ENCODE results near the gene OSTM1.
"Not testable (repeated sequence)": the region's sequence is repeated elsewhere in the genome, so short reads cannot be mapped to it uniquely, and the experiment has no call there.

Gene OSTM1

DNA sequence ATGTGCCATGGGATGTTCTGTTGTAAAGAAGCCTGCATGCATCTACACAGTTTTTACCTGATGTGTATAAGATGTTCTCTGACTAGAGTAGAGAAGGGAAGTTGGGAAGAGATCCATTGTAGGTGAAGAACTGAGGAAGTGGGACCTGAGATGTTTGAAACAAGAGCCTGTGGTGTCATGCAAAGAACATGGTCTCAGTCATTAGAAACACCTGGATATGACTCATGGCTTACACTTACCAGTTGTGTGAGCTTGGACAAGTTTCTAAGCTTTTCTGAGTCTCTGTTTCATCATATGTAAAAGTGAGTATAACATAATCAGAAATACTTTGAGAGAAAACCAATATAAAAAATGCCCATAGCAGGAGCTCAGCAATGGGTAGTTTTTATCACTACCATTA lies 64.6 kb downstream of the OSTM1 start:
- Histone ChIP-seq H3K4me2 (ENCODE audit: low read length) (no peak overlapping the region), H3K27me3 (ENCODE audit: control insufficient read depth, insufficient read depth, low read length) (no peaks in the 10 kb centered on the region), H3K9me3 (replicated peaks; ENCODE audit: low read length) (no peaks in the 10 kb centered on the region), H3K4me3 (ENCODE audit: low read length) (no peak overlapping the region), H3K9ac (ENCODE audit: low read depth, low read length) (no peak overlapping the region), H3K36me3 (ENCODE audit: insufficient read depth, low read length) (no peaks in the 10 kb centered on the region), H3K4me1 (ENCODE audit: control insufficient read depth, insufficient read depth, low read length) (no peaks in the 10 kb centered on the region)

DNA sequence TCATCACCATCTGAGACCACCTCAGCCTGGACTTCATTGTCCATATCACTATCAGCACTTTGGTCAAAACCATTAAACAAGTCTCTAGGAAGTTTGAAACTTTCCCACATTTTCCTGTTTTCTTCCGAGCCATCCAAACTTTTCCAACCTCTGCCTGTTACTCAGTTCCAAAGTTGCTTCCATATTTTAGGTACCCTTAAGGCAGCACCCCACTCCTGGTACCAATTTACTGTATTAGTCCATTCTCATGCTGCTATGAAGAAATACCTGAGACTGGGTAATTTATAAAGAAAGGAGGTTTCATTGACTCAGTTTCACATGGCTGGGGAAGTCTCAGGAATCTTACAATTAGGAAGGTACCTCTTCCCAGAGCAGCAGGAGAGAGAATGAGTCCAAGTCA lies 65.3 kb downstream of the OSTM1 start:
- H3K4me3 ChIP-seq (ENCODE audit: low read length); H3K9ac ChIP-seq (ENCODE audit: low read depth, low read length); H3K9me3 ChIP-seq (replicated peaks; ENCODE audit: low read length); H3K4me1 ChIP-seq (ENCODE audit: control insufficient read depth, insufficient read depth, low read length); H3K4me2 ChIP-seq (ENCODE audit: low read length); H3K36me3 ChIP-seq (ENCODE audit: insufficient read depth, low read length); H3K27me3 ChIP-seq (ENCODE audit: control insufficient read depth, insufficient read depth, low read length): not testable (repeated sequence)

DNA sequence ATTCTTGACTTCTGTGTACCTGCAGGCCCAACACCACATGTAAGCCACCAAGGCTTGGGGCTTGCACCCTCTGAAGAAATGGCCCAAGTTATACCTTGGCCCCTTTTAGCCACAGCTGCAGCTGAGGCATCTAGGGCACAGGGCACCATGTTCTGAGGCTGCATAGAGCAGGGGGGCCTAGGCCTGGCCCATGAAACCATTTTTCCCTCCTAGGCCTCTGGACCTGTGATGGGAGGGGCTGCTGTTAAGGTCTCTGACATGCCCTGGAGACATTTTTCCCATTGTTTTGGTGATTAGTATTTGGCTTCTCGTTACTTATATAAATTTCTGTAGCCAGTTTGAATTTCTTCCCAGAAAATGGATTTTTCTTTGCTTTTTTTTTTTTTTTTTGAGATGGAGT lies 66.2 kb downstream of the OSTM1 start:
- Histone ChIP-seq H3K4me2 (ENCODE audit: low read length) (no peak overlapping the region), H3K9me3 (replicated peaks; ENCODE audit: low read length) (no peaks in the 10 kb centered on the region), H3K4me1 (ENCODE audit: control insufficient read depth, insufficient read depth, low read length) (no peaks in the 10 kb centered on the region), H3K27me3 (ENCODE audit: control insufficient read depth, insufficient read depth, low read length) (no peaks in the 10 kb centered on the region), H3K4me3 (ENCODE audit: low read length) (no peak overlapping the region), H3K9ac (ENCODE audit: low read depth, low read length) (no peak overlapping the region), H3K36me3 (ENCODE audit: insufficient read depth, low read length) (no peaks in the 10 kb centered on the region)

DNA sequence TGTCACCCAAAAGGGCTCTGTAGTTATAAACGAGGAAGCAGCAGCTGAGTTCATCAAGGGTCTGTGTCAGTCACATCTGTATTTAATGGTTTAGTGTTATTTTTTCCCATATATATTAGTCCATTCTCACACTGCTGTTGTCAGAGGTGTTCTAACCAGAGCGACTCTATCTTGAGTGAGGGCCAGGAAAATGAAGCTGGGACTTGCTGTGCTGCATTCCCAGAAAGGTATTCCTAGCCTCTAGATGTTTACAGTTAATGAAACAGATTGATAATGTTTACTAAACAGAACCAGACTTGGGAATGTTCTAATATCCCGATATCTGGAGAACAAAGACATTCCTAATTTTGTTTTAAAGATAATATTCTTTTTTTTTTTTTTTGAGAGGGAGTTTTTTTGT lies 68.6 kb downstream of the OSTM1 start:
- Histone ChIP-seq H3K4me1 (ENCODE audit: control insufficient read depth, insufficient read depth, low read length) (peaks cover 13% of the 10 kb centered on the region), H3K27me3 (ENCODE audit: control insufficient read depth, insufficient read depth, low read length) (peaks cover 3% of the 10 kb centered on the region), H3K4me2 (ENCODE audit: low read length) (no peak overlapping the region), H3K9ac (ENCODE audit: low read depth, low read length) (no peak overlapping the region), H3K4me3 (ENCODE audit: low read length) (no peak overlapping the region), H3K36me3 (ENCODE audit: insufficient read depth, low read length) (no peaks in the 10 kb centered on the region), H3K9me3 (replicated peaks; ENCODE audit: low read length) (no peaks in the 10 kb centered on the region)

DNA sequence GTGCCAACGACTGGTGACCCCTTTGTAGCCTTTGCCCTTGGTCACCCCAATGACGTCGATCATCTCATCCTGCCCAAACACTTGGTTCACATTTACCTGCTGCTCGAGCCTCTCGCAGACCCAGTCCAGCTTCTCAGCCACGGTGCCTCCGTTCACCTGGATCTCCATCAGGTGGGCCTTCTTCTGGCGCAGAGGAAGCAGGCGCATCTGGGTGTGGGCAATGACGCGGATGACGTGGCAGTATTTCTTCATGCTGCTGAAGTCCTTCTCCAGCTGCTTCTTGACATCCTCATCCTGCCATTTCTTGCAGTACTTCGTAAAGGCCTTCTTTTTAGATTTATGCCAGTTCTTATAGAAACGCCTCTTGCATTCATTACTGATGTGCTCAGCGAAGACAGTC lies 69.7 kb downstream of the OSTM1 start:
- Histone ChIP-seq H3K4me3 (ENCODE audit: low read length) (no peak overlapping the region), H3K4me1 (ENCODE audit: control insufficient read depth, insufficient read depth, low read length) (peaks cover 13% of the 10 kb centered on the region), H3K9me3 (replicated peaks; ENCODE audit: low read length) (no peaks in the 10 kb centered on the region), H3K27me3 (ENCODE audit: control insufficient read depth, insufficient read depth, low read length) (peaks cover 3% of the 10 kb centered on the region), H3K4me2 (ENCODE audit: low read length) (no peak overlapping the region), H3K9ac (ENCODE audit: low read depth, low read length) (no peak overlapping the region), H3K36me3 (ENCODE audit: insufficient read depth, low read length) (no peaks in the 10 kb centered on the region)

DNA sequence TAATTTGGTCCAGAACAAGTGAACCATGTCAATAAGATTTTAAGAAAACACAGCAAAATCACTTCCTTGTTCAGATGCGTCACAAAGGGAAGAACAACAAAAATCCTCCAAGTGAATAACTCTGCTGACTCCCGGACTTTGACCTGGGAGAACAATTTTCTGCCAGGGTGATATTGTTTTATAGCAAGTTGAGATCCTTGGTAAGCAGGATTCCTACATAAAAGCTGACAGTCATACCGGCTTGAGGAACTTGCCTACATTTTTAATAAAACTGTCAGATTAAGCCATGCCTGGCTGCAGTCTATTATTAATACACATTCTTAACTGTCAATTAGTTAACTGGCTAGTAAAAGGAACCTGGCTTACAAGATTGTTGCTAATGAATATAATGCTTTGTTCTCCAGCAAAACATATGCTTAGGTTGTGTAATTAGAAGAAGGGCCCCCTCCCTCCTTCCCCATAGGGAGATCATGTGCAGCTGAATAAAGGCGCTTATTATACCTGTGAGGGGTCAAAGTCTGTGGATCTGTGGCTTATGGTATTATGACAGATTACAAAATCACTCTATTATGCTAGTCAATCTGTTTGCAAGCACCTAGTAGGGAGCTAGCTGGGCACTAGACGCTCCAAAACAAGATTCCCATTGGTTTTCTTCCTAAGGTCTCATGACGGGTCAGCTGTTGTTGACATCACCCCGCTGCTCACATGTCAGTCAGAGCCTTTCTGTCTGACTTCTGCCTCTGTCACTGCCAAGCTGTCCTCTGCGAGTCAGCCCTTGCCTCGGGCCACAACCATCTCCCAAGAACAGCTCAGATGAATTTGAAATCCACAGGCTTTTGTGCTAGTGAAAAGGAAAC lies 71.9 kb downstream of the OSTM1 start:
- Histone ChIP-seq H3K4me3 (ENCODE audit: low read length) (peak overlapping the region; percentile 31), H3K4me2 (ENCODE audit: low read length) (peak overlapping the region; percentile 25), H3K27me3 (ENCODE audit: control insufficient read depth, insufficient read depth, low read length) (peaks cover 3% of the 10 kb centered on the region), H3K9ac (ENCODE audit: low read depth, low read length) (no peak overlapping the region), H3K4me1 (ENCODE audit: control insufficient read depth, insufficient read depth, low read length) (peaks cover 13% of the 10 kb centered on the region), H3K36me3 (ENCODE audit: insufficient read depth, low read length) (no peaks in the 10 kb centered on the region), H3K9me3 (replicated peaks; ENCODE audit: low read length) (no peaks in the 10 kb centered on the region)

DNA sequence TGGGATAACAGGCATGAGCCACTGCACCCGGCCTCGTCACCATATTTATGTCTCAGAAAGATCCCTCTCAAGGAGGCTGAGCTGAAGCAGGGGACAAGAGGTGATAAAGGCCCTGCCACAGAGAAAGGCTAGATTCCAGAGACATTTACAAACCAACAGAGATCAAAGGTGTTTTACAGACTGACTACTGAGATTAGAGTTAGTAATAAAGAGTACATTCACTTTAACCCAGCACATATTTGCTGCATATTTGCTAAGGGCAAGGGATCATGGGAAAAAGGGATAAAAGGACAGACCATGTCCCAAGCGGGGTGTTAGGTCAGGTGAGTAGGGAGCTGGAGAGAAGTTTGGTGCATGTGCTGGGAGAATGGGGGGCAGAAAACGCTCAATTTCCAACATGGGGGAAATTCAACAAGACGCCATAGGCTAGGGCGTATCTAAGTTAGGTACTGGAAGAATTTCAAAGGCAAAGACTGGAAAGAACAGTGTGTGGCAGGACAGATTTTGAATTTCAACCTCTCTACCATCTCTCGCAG lies 72.8 kb downstream of the OSTM1 start:
- Histone ChIP-seq H3K36me3 (ENCODE audit: insufficient read depth, low read length) (no peaks in the 10 kb centered on the region), H3K27me3 (ENCODE audit: control insufficient read depth, insufficient read depth, low read length) (peaks cover 3% of the 10 kb centered on the region), H3K9ac (ENCODE audit: low read depth, low read length) (no peak overlapping the region), H3K4me3 (ENCODE audit: low read length) (no peak overlapping the region), H3K9me3 (replicated peaks; ENCODE audit: low read length) (no peaks in the 10 kb centered on the region), H3K4me2 (ENCODE audit: low read length) (no peak overlapping the region), H3K4me1 (ENCODE audit: control insufficient read depth, insufficient read depth, low read length) (peaks cover 13% of the 10 kb centered on the region)

DNA sequence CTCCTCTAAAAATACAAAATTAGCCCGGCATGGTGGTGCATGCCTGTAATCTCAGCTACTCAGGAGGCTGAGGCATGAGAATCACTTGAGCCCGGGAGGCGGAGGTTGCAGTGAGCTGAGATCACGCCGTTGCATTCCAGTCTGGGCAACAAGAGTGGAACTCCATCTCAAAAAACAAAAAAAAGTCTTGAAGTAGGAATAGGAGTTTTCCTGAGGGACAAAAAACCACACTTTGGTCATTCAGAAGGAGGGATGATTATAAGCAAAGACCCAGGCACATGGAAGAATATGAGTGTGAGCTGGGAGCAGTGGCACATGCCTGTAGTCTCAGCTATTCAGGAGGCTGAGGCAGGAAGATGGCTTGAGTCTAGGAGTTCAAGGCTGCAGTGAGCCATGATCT lies 74.3 kb downstream of the OSTM1 start:
- not testable (repeated sequence) for H3K4me3 ChIP-seq (ENCODE audit: low read length); H3K4me2 ChIP-seq (ENCODE audit: low read length); H3K9me3 ChIP-seq (replicated peaks; ENCODE audit: low read length); H3K9ac ChIP-seq (ENCODE audit: low read depth, low read length); H3K27me3 ChIP-seq (ENCODE audit: control insufficient read depth, insufficient read depth, low read length); H3K36me3 ChIP-seq (ENCODE audit: insufficient read depth, low read length)
- H3K4me1 ChIP-seq (ENCODE audit: control insufficient read depth, insufficient read depth, low read length) = peaks cover 13% of the 10 kb centered on the region

DNA sequence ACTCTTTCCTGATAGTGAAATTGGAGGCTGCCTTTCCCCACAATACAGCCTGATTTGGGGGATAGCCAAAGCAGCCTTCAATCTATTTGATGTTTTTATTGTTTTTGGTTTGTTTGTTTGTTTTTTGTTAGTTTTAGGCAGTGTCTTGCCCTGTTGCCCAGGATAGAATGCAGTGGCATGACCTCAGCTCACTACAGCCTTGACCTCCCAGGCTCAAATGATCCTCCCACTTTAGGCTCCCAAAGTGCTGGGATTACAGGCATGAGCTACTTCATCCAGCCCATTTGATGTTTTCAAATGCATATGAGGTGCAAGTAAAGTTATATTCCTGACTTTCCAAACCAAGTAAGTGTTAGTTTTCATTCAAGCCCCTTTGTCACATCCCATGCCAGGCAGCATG lies 75.2 kb downstream of the OSTM1 start:
- Histone ChIP-seq H3K36me3 (ENCODE audit: insufficient read depth, low read length) (no peaks in the 10 kb centered on the region), H3K27me3 (ENCODE audit: control insufficient read depth, insufficient read depth, low read length) (peaks cover 3% of the 10 kb centered on the region)

DNA sequence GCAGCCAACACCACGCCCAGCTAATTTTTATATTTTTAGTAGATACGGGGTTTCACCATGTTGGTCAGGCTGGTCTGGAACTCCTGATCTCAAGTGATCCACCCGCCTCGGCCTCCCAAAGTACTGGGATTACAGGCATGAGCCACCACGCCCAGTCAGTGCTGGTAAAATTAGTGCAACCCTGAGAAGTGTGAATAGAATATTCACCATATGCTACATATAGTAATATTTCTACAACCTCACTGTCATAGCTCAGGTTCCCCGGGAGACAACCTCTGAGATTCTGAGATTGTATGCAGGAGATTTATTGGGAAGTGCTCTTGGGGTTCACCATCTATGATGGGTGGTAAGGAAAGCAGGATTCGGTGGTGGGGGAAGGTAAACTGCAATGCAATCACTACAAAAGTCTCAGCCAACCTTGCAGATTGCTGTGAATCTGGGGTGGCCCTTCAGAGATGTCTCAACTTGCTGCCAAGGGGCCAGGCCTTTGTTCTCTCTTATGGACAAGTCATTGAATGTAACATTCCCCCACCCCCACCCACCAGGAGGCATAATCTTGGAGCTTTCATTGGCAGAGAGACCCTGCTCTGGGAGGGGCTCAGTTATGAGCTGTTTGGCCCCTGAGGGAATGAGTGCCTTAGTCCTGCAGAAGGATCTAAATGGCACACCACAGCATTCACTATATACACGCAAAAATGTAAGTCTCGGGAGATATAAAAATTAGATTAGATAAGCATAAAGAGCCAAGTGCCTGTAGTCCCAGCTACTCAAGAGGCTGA lies 82.6 kb downstream of the OSTM1 start:
- H3K4me1 ChIP-seq (ENCODE audit: control insufficient read depth, insufficient read depth, low read length) = no peaks in the 10 kb centered on the region
- H3K4me3 ChIP-seq (ENCODE audit: low read length) = no peak overlapping the region
- H3K9me3 ChIP-seq (replicated peaks; ENCODE audit: low read length) = no peaks in the 10 kb centered on the region
- H3K36me3 ChIP-seq (ENCODE audit: insufficient read depth, low read length) = no peaks in the 10 kb centered on the region
- no peak overlapping the region for H3K9ac ChIP-seq (ENCODE audit: low read depth, low read length)
- peaks cover 13% of the 10 kb centered on the region for H3K27me3 ChIP-seq (ENCODE audit: control insufficient read depth, insufficient read depth, low read length)
- H3K4me2 ChIP-seq (ENCODE audit: low read length) = no peak overlapping the region

More for the DNA sequence above, 75.2 kb downstream of the OSTM1 start:
- Histone ChIP-seq H3K4me2 (ENCODE audit: low read length) (no peak overlapping the region), H3K4me3 (ENCODE audit: low read length) (no peak overlapping the region), H3K9ac (ENCODE audit: low read depth, low read length) (no peak overlapping the region), H3K9me3 (replicated peaks; ENCODE audit: low read length) (no peaks in the 10 kb centered on the region), H3K4me1 (ENCODE audit: control insufficient read depth, insufficient read depth, low read length) (peaks cover 13% of the 10 kb centered on the region)

Data from skeletal muscle satellite cell (primary cell).